Measurements from ENCODE around the gene DDO.
"Not testable (repeated sequence)": the region's sequence is repeated elsewhere in the genome, so short reads cannot be mapped to it uniquely, and the experiment has no call there.

Gene DDO

GRCh38 chr6:110415086-110415916 lies at the start of gene DDO:
Gene DDO (minus strand): TSS chr6:110415575. CDS start chr6:110413462, 2,113 bp downstream.
- no peak for DNase-seq

- DNase-seq = no peak
These were observed 47.6 kb upstream of the DDO start for GRCh38 chr6:110462884-110463481.

- DNase-seq = no peak
These were observed 46.0 kb upstream of the DDO start for GRCh38 chr6:110461376-110461775.

GRCh38 chr6:110459137-110459536 lies 43.8 kb upstream of the DDO start:
- no peak for DNase-seq

- no peak for DNase-seq
These were observed 43.1 kb upstream of the DDO start for GRCh38 chr6:110458476-110458875.

GRCh38 chr6:110457567-110458175 lies 42.3 kb upstream of the DDO start:
- DNase-seq = not testable (repeated sequence)

- DNase-seq = no peak
These were observed 41.3 kb upstream of the DDO start for GRCh38 chr6:110456694-110457093.

- DNase-seq = no peak
These were observed 34.1 kb upstream of the DDO start for GRCh38 chr6:110449541-110449895.

GRCh38 chr6:110448846-110449540 lies 33.6 kb upstream of the DDO start:
- DNase-seq = no peak

GRCh38 chr6:110447761-110448160 lies 32.4 kb upstream of the DDO start:
- no peak for DNase-seq

- DNase-seq = no peak
These were observed 31.0 kb upstream of the DDO start for GRCh38 chr6:110446405-110446804.

- no peak for DNase-seq
These were observed 24.7 kb upstream of the DDO start for GRCh38 chr6:110440026-110440425.

GRCh38 chr6:110439356-110439755 lies 24.0 kb upstream of the DDO start:
- DNase-seq = no peak

GRCh38 chr6:110434961-110435602 lies 19.7 kb upstream of the DDO start:
- no peak for DNase-seq

- DNase-seq = no peak
These were observed 17.0 kb upstream of the DDO start for GRCh38 chr6:110432285-110432900.

GRCh38 chr6:110430741-110431140 lies 15.4 kb upstream of the DDO start:
- DNase-seq = no peak

- no peak for DNase-seq
These were observed 14.9 kb upstream of the DDO start for GRCh38 chr6:110430236-110430635.

- DNase-seq = no peak
These were observed 12.8 kb upstream of the DDO start for GRCh38 chr6:110428153-110428552.

GRCh38 chr6:110425816-110426215 lies 10.4 kb upstream of the DDO start:
- DNase-seq = no peak

- DNase-seq = no peak
These were observed 7.1 kb upstream of the DDO start for GRCh38 chr6:110422444-110422822.

GRCh38 chr6:110421749-110422443 lies 6.5 kb upstream of the DDO start:
- DNase-seq = no peak

All from activated effector memory CD4-positive, alpha-beta T cell treated with Interleukin-2 at 50 U/mL for 16 hours (primary cell).